GM10266 (cell line): ENCODE data around the gene SIRPA.

Source experiments
- DNase-seq: peaks from one replicate; pipeline ENCODE4 v3.0.0; 2012; ENCODE audit errors: extremely low spot score
- TF ChIP-seq, protein P1 (sequence below): IDR thresholded peaks from 2 replicates; pipeline ENCODE4 v1.5.1; 2012; ENCODE audit warnings: mild to moderate bottlenecking, low read depth; ENCODE audit not compliant: control insufficient read depth, insufficient read depth; ENCODE audit errors: missing control alignments

Gene SIRPA

DNA sequence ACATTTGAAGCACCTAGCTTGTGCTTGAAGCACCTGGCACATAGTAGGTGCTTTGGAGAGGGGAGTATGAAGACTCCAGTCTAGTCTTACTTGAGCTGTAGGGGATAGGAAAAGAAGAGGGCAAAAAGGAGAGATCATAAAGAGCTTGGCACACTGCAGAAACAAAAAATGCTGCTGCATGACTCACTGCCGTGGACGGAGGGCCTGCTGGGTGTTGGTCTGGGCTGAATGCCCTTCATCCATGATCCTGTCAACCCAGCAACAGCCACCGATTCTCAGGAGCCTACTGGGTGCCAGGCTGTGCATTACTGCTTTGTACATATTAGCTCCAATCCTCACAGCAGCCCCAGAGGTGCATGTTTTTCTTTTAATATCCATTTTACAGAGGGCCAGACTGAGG lies 92.6 kb downstream of the SIRPA start:
- no peak for DNase-seq
- TF ChIP-seq, protein P1, sequence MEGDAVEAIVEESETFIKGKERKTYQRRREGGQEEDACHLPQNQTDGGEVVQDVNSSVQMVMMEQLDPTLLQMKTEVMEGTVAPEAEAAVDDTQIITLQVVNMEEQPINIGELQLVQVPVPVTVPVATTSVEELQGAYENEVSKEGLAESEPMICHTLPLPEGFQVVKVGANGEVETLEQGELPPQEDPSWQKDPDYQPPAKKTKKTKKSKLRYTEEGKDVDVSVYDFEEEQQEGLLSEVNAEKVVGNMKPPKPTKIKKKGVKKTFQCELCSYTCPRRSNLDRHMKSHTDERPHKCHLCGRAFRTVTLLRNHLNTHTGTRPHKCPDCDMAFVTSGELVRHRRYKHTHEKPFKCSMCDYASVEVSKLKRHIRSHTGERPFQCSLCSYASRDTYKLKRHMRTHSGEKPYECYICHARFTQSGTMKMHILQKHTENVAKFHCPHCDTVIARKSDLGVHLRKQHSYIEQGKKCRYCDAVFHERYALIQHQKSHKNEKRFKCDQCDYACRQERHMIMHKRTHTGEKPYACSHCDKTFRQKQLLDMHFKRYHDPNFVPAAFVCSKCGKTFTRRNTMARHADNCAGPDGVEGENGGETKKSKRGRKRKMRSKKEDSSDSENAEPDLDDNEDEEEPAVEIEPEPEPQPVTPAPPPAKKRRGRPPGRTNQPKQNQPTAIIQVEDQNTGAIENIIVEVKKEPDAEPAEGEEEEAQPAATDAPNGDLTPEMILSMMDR: no peak
